ENCODE measurements around the gene PPP6R1.

DNA sequence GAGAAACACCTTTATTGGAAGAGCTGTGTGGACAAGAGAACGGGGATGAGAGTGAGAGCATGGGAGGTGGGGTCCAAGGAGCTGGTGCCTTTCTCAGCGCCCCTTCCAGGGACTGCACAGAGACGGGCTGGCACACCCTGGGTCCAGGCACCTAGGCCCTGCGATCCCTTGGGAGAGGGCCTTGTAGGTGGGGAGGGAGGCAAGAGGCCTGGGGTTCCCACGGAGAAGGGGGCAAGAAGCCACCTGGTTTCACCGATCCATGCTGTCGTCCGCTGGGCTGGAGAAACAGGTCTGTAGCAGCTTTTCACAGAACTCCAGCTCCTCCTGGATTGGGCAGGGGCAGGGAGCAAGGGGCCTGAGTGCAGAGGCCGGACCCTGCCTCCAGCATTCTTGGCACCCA is 3.5 kb upstream of the PPP6R1 start:
- TF ChIP-seq EZH2 (IDR thresholded peaks at IDR 0.05) = no peak
- no peak for TF ChIP-seq POLR2AphosphoS5 (IDR thresholded peaks at IDR 0.05; ENCODE audit: borderline replicate concordance, low read depth, low read length)
